ENCODE results near the gene GGT6.

The GGT6 gene

GRCh38 chr17:4539025-4539424 is 21.4 kb downstream of the GGT6 start:
- peaks cover 4% of the 10 kb centered on the region for H3K36me3 ChIP-seq (replicated peaks; ENCODE audit: low read depth, low read length)
- no peak overlapping the region for H3K4me2 ChIP-seq (ENCODE audit: low read length)
- H3K9me3 ChIP-seq (ENCODE audit: insufficient read depth, low read length): no peaks in the 10 kb centered on the region
- no peak overlapping the region for H2AFZ ChIP-seq (ENCODE audit: low read depth, low read length)
- H3K27ac ChIP-seq (ENCODE audit: low read length): no peak overlapping the region
- H3K4me3 ChIP-seq (ENCODE audit: low read length): no peak overlapping the region
- H3K4me1 ChIP-seq (ENCODE audit: low read length): no peaks in the 10 kb centered on the region
- H4K20me1 ChIP-seq (ENCODE audit: insufficient read depth, low read length): peaks cover 14% of the 10 kb centered on the region
- H3K27me3 ChIP-seq (ENCODE audit: low read depth, low read length): no peaks in the 10 kb centered on the region
- no peak overlapping the region for H3K9ac ChIP-seq (ENCODE audit: low read length)
- no peak for TF ChIP-seq CTCF (IDR thresholded peaks at IDR 0.05; ENCODE audit: low read depth, low read length)
- no peak for TF ChIP-seq EZH2phosphoT487 (IDR thresholded peaks at IDR 0.05; ENCODE audit: low read depth)
- no peaks in the 10 kb centered on the region for H3K79me2 ChIP-seq (ENCODE audit: low read length)

- no peaks in the 10 kb centered on the region for H3K27me3 ChIP-seq (ENCODE audit: low read depth, low read length)
- H3K4me1 ChIP-seq (ENCODE audit: low read length): no peaks in the 10 kb centered on the region
- H3K27ac ChIP-seq (ENCODE audit: low read length): no peak overlapping the region
- no peaks in the 10 kb centered on the region for H3K9me3 ChIP-seq (ENCODE audit: insufficient read depth, low read length)
- no peak overlapping the region for H3K9ac ChIP-seq (ENCODE audit: low read length)
- no peak overlapping the region for H2AFZ ChIP-seq (ENCODE audit: low read depth, low read length)
- TF ChIP-seq CTCF (IDR thresholded peaks at IDR 0.05; ENCODE audit: low read depth, low read length): no peak
- no peak for TF ChIP-seq EZH2phosphoT487 (IDR thresholded peaks at IDR 0.05; ENCODE audit: low read depth)
- H4K20me1 ChIP-seq (ENCODE audit: insufficient read depth, low read length): peaks cover 14% of the 10 kb centered on the region
- H3K36me3 ChIP-seq (replicated peaks; ENCODE audit: low read depth, low read length): no peaks in the 10 kb centered on the region
- H3K79me2 ChIP-seq (ENCODE audit: low read length): no peaks in the 10 kb centered on the region
- H3K4me3 ChIP-seq (ENCODE audit: low read length): no peak overlapping the region
- H3K4me2 ChIP-seq (ENCODE audit: low read length): no peak overlapping the region
These were observed 22.0 kb downstream of the GGT6 start for GRCh38 chr17:4538236-4539002.

- H4K20me1 ChIP-seq (ENCODE audit: insufficient read depth, low read length): peaks cover 14% of the 10 kb centered on the region
- H3K4me1 ChIP-seq (ENCODE audit: low read length): no peaks in the 10 kb centered on the region
- H3K4me3 ChIP-seq (ENCODE audit: low read length): no peak overlapping the region
- no peaks in the 10 kb centered on the region for H3K36me3 ChIP-seq (replicated peaks; ENCODE audit: low read depth, low read length)
- no peak overlapping the region for H2AFZ ChIP-seq (ENCODE audit: low read depth, low read length)
- no peaks in the 10 kb centered on the region for H3K9me3 ChIP-seq (ENCODE audit: insufficient read depth, low read length)
- H3K79me2 ChIP-seq (ENCODE audit: low read length): no peaks in the 10 kb centered on the region
- H3K27me3 ChIP-seq (ENCODE audit: low read depth, low read length): no peaks in the 10 kb centered on the region
- H3K4me2 ChIP-seq (ENCODE audit: low read length): no peak overlapping the region
- H3K27ac ChIP-seq (ENCODE audit: low read length): no peak overlapping the region
- no peak overlapping the region for H3K9ac ChIP-seq (ENCODE audit: low read length)
- no peak for TF ChIP-seq CTCF (IDR thresholded peaks at IDR 0.05; ENCODE audit: low read depth, low read length)
- no peak for TF ChIP-seq EZH2phosphoT487 (IDR thresholded peaks at IDR 0.05; ENCODE audit: low read depth)
These were observed 22.7 kb downstream of the GGT6 start for GRCh38 chr17:4537451-4538235.

- Histone ChIP-seq H3K27me3 (ENCODE audit: low read depth, low read length) (no peaks in the 10 kb centered on the region), H3K4me3 (ENCODE audit: low read length) (no peak overlapping the region), H4K20me1 (ENCODE audit: insufficient read depth, low read length) (peaks cover 14% of the 10 kb centered on the region), H3K9me3 (ENCODE audit: insufficient read depth, low read length) (no peaks in the 10 kb centered on the region), H3K27ac (ENCODE audit: low read length) (no peak overlapping the region), H3K36me3 (replicated peaks; ENCODE audit: low read depth, low read length) (no peaks in the 10 kb centered on the region), H3K79me2 (ENCODE audit: low read length) (no peaks in the 10 kb centered on the region), H3K9ac (ENCODE audit: low read length) (no peak overlapping the region), H3K4me2 (ENCODE audit: low read length) (no peak overlapping the region), H2AFZ (ENCODE audit: low read depth, low read length) (no peak overlapping the region), H3K4me1 (ENCODE audit: low read length) (no peaks in the 10 kb centered on the region)
- TF ChIP-seq CTCF (IDR thresholded peaks at IDR 0.05; ENCODE audit: low read depth, low read length): no peak
- no peak for TF ChIP-seq EZH2phosphoT487 (IDR thresholded peaks at IDR 0.05; ENCODE audit: low read depth)
These were observed 23.5 kb downstream of the GGT6 start for GRCh38 chr17:4536742-4537411.

Data from OCI-LY3 (cell line).